Left lung (tissue), 10 donors: Measurements from ENCODE around the gene NSRP1. TPM values are rescaled to one million over a fixed set of nuclear protein-coding genes. Genes with fewer than 3 reads are reported as not detected.

Experiments
- ATAC-seq: fragments of 200-7000 bp; cut with Tn5 transposase; one replicate; pipeline ENCODE4 v1.9.1; 2020; ENCODE audit warnings: moderate library complexity
- DNase-seq, 4 donors: peaks; one replicate each; pipeline ENCODE4 v3.0.0-alpha.2; 2013 to 2020
- H3K27ac ChIP-seq, 2 donors: fragments of 200-600 bp; sonication (generic) in 1 of 2; one replicate each; pipeline versions ENCODE4 v1.5.0 to v1.8.0; 2020 to 2021
- H3K27me3 ChIP-seq, 2 donors: fragments of 200-600 bp; sonication (generic) in 1 of 2; one replicate each; pipeline versions ENCODE4 v1.5.0 to v1.8.0; 2020 to 2021
- H3K36me3 ChIP-seq, 2 donors: fragments of 200-600 bp; sonication (generic) in 1 of 2; one replicate each; pipeline versions ENCODE4 v1.5.0 to v1.8.0; 2020 to 2021
- H3K4me1 ChIP-seq, 2 donors: fragments of 200-600 bp; one replicate each; pipeline ENCODE4 v1.8.0; 2021
- H3K4me3 ChIP-seq, 2 donors: fragments of 200-600 bp; sonication (generic) in 1 of 2; one replicate each; pipeline versions ENCODE4 v1.5.0 to v1.8.0; 2020 to 2021; ENCODE audit warnings: mild to moderate bottlenecking in 1 of 2
- H3K9me3 ChIP-seq, 2 donors: fragments of 200-600 bp; sonication (generic) in 1 of 2; one replicate each; pipeline versions ENCODE4 v1.5.0 to v1.8.0; 2020 to 2021
- intact Hi-C, 2 donors: fragments of 100-400 bp; cut with DNase I; formaldehyde crosslinking; loops; one replicate each; pipeline versions ENCODE4 v1.11.2 to v1.14.2; 2022
- polyA plus RNA-seq, 6 donors: library from polyadenylated mRNA; unstranded; fragments of 120-200 nt; gene quantifications; one replicate each; pipeline ENCODE4 v1.2.1, GENCODE V29; 2013; ENCODE audit not compliant: insufficient read length in 6 of 6
- total RNA-seq, 2 donors: library from RNA; stranded (reverse); fragmentation: NEBNext Ultra II Directional; extraction: Animal tissue kit (Norgen Biotek cat#: 25700); gene quantifications; one replicate each; pipeline ENCODE4 v1.2.1, GENCODE V29; 2021
- TF ChIP-seq, protein P1 (sequence below), 2 donors: fragments of 200-600 bp; sonication (generic) in 1 of 2; IDR thresholded peaks; one replicate each; pipeline versions ENCODE4 v1.5.0 to v1.8.0; 2021; ENCODE audit warnings: antibody characterized with exemption in 2 of 2
- donor health status: DM: no; HTN: yes; CAD: no.
- donor health status: DM: no; HTN: no; CAD: no.

NSRP1 gene
- total and polyA plus RNA-seq, 8 donors = 17.7 to 42.8 (median 38.9) TPM

DNA sequence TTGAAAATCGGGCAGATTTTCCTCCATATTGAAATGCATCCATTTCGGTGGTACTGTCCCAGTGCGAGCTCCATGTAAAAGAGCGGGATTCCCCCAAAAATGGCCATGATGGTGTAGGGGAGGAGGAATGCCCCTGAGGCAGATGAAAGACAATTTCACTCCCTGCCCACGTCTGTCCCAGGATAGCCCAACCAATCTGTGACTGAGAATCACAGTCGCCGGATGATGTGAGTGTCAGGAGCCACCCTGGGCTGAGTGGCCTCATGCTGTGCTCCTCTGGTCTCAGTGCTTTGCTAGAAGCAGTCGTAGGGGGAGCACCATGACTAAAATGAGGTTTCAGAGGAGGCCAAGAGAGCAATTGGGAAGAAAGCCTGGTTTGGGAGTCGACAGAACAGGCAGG lies 102.2 kb downstream of the NSRP1 start:
- no peak overlapping the region for H3K4me3 ChIP-seq
- intact Hi-C loops = no loop called here
- TF ChIP-seq, protein P1, sequence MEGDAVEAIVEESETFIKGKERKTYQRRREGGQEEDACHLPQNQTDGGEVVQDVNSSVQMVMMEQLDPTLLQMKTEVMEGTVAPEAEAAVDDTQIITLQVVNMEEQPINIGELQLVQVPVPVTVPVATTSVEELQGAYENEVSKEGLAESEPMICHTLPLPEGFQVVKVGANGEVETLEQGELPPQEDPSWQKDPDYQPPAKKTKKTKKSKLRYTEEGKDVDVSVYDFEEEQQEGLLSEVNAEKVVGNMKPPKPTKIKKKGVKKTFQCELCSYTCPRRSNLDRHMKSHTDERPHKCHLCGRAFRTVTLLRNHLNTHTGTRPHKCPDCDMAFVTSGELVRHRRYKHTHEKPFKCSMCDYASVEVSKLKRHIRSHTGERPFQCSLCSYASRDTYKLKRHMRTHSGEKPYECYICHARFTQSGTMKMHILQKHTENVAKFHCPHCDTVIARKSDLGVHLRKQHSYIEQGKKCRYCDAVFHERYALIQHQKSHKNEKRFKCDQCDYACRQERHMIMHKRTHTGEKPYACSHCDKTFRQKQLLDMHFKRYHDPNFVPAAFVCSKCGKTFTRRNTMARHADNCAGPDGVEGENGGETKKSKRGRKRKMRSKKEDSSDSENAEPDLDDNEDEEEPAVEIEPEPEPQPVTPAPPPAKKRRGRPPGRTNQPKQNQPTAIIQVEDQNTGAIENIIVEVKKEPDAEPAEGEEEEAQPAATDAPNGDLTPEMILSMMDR (IDR thresholded peaks at IDR 0.05) = no peak
- H3K27ac ChIP-seq = no peak overlapping the region
- DNase-seq (no peak), ATAC-seq (no peak)
- H3K9me3 ChIP-seq = no peaks in the 10 kb centered on the region
- H3K27me3 ChIP-seq = no peaks in the 10 kb centered on the region
- H3K4me1 ChIP-seq = no peaks in the 10 kb centered on the region
- peaks cover 0 to 3% of the 10 kb centered on the region in 2 donors for H3K36me3 ChIP-seq

DNA sequence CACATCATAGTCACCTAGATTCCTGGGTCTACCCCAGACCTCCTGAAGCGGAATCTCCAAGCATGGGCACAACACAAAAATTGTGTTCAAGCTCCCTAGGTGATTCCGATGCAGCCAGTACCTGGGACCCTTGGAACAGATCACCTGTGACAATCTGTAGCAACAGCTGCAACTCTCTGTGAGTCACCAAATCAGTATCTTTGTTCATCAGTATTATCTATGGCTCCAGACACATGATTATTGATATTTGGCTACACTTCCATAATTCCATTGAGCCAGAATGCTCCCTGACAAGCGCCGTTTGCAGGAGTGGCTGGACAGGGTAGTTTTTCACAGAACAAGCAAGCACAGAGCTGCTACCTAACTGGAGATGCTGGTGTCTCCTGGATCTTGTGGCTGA lies 102.7 kb downstream of the NSRP1 start:
- TF ChIP-seq, protein P1 (IDR thresholded peaks at IDR 0.05) = no peak
- intact Hi-C loops = no loop called here
- H3K9me3 ChIP-seq = no peaks in the 10 kb centered on the region
- ATAC-seq = no peak
- no peak for DNase-seq
- peaks cover 0 to 3% of the 10 kb centered on the region in 2 donors for H3K36me3 ChIP-seq
- H3K4me1 ChIP-seq = no peaks in the 10 kb centered on the region
- no peaks in the 10 kb centered on the region for H3K27me3 ChIP-seq
- no peak overlapping the region for H3K27ac ChIP-seq
- H3K4me3 ChIP-seq = no peak overlapping the region

DNA sequence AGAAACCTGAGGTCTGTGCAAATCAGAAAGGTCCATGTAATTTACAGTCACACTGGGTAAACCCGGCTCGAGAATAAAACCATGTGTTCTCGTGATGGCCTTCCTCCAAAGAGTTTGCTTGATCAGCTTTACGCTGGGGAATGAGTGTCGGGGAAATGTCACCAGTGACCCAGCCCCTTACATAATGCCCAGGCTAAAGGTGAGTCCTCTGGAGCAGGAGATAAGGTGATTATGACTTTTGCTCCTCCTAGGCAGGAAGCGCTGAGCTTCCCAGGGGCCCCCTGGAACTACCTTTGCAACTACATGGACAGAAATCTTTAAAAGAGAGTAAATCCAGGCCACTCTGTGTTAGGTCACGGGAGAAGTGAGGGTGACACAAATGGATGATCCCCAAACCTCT lies 103.2 kb downstream of the NSRP1 start:
- H3K9me3 ChIP-seq = no peaks in the 10 kb centered on the region
- DNase-seq = no peak
- intact Hi-C loops = no loop called here
- TF ChIP-seq, protein P1 (IDR thresholded peaks at IDR 0.05) = no peak
- no peak for ATAC-seq
- no peak overlapping the region for H3K27ac ChIP-seq
- peaks cover 0 to 3% of the 10 kb centered on the region in 2 donors for H3K36me3 ChIP-seq
- H3K4me1 ChIP-seq = no peaks in the 10 kb centered on the region
- H3K4me3 ChIP-seq = no peak overlapping the region
- H3K27me3 ChIP-seq = no peaks in the 10 kb centered on the region

DNA sequence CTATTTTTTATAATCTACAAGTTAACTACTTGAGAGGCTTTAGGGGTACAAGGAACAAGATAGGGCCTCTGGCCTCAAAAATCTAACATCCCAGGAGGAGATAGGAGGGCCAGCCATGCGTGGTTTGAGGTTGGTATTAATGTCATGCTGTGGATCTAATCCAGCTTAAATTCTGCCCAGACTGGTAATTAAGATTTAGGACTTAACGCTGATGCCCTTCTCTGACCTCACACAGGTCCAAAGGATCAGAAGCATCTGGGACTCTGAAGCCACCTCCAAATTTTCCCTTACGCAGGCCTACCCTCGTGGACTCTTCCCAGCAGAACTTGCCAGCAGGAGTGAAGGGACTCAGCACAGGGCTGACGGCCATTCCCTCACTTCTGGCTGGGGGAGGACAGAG lies 103.8 kb downstream of the NSRP1 start:
- Histone ChIP-seq H3K9me3 (no peaks in the 10 kb centered on the region), H3K36me3 (peaks cover 0 to 3% of the 10 kb centered on the region in 2 donors), H3K4me1 (no peaks in the 10 kb centered on the region), H3K27me3 (no peaks in the 10 kb centered on the region), H3K27ac (no peak overlapping the region), H3K4me3 (no peak overlapping the region)
- ATAC-seq (no peak), DNase-seq (no peak)
- intact Hi-C loops = no loop called here
- TF ChIP-seq, protein P1 (IDR thresholded peaks at IDR 0.05) = no peak

DNA sequence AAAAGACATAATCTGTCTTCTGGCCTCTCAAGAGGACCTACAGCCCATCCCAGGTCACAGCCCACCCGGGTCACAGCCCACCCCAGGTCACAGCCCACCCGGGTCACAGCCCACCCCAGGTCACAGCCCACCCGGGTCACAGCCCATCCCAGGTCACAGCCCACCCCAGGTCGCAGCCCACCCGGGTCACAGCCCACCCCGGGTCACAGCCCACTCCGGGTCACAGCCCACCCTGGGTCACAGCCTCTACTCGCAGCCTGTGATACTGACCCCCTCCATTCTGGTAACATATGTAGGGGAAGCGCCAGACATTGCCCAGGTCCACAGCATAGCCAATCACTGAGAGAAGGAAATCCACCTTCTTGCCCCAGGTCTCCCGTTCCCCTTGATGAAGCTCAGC lies 104.7 kb downstream of the NSRP1 start:
- intact Hi-C loops = no loop called here
- ATAC-seq (no peak), DNase-seq (no peak)
- no peaks in the 10 kb centered on the region for H3K4me1 ChIP-seq
- H3K36me3 ChIP-seq = peaks cover 0 to 3% of the 10 kb centered on the region in 2 donors
- no peak overlapping the region for H3K4me3 ChIP-seq
- no peaks in the 10 kb centered on the region for H3K27me3 ChIP-seq
- TF ChIP-seq, protein P1 (IDR thresholded peaks at IDR 0.05) = no peak
- no peaks in the 10 kb centered on the region for H3K9me3 ChIP-seq
- H3K27ac ChIP-seq = no peak overlapping the region
